GM19193 (cell line): ENCODE data around the gene OR4S1.
"Not testable (repeated sequence)": the region's sequence is repeated elsewhere in the genome, so short reads cannot be mapped to it uniquely, and the experiment has no call there.

Experiments used
- POLR2A ChIP-seq: IDR thresholded peaks from 4 replicates; pipeline ENCODE4 v1.6.1; 2011; ENCODE audit not compliant: insufficient read depth, insufficient read length; ENCODE audit errors: extremely low read depth

The OR4S1 gene

GRCh38 chr11:48305923-48306322 is at the start of gene OR4S1:
OR4S1 (plus strand) TSS chr11:48306223; CDS start chr11:48306223, 0 bp downstream.
- TF ChIP-seq POLR2A, result no peak

GRCh38 chr11:48261600-48261999 is 44.4 kb upstream of the OR4S1 start:
- TF ChIP-seq POLR2A, result no peak

- TF ChIP-seq POLR2A, result no peak
Observed at GRCh38 chr11:48263423-48263911, 42.6 kb upstream of the OR4S1 start, which contains the start of gene OR4X1. OR4X1 (plus strand) TSS chr11:48263861; CDS start chr11:48263861, 0 bp downstream.

GRCh38 chr11:48270621-48271020 is 35.4 kb upstream of the OR4S1 start:
- no peak for TF ChIP-seq POLR2A

GRCh38 chr11:48272606-48273005 is 33.4 kb upstream of the OR4S1 start:
- TF ChIP-seq POLR2A, result no peak

GRCh38 chr11:48307760-48308386 is 1.9 kb downstream of the OR4S1 start:
- TF ChIP-seq POLR2A, result no peak

GRCh38 chr11:48324620-48325019 is 18.6 kb downstream of the OR4S1 start, which contains the start of gene OR4C3:
OR4C3 (plus strand) TSS chr11:48324920; CDS start chr11:48325022, 102 bp downstream.
- TF ChIP-seq POLR2A, result not testable (repeated sequence)

- no peak for TF ChIP-seq POLR2A
Observed at GRCh38 chr11:48341466-48341865, 35.4 kb downstream of the OR4S1 start.

GRCh38 chr11:48354013-48354412 is 48.0 kb downstream of the OR4S1 start:
- TF ChIP-seq POLR2A, result no peak

GRCh38 chr11:48354677-48355076 is 48.7 kb downstream of the OR4S1 start:
- no peak for TF ChIP-seq POLR2A
